OCI-LY3 (cell line): ENCODE results near the gene RNF123.

ENCODE experiments used
- H2AFZ ChIP-seq: fragments of 200-600, 300-600 bp; shearing (Covaris generic); 2 replicates; pipeline ENCODE4 v1.6.0; 2014; ENCODE audit warnings: antibody characterized with exemption, low read depth, low read length
- H3K27ac ChIP-seq: fragments of 200-600, 300-600 bp; sonication (generic); 2 replicates; pipeline ENCODE4 v1.5.1; 2014; ENCODE audit warnings: mild to moderate bottlenecking, low read length, moderate library complexity, mixed read lengths
- H3K27me3 ChIP-seq: fragments of 200-600, 300-600 bp; sonication (generic); 2 replicates; pipeline ENCODE4 v1.6.1; 2014; ENCODE audit warnings: low read depth, low read length, mixed read lengths
- H3K36me3 ChIP-seq: fragments of 200-600, 300-600 bp; sonication (generic); replicated peaks from 2 replicates; pipeline ENCODE3; 2014; ENCODE audit warnings: low read depth, low read length, mixed read lengths
- H3K4me1 ChIP-seq: fragments of 300-600, 200-600 bp; sonication (generic); 2 replicates; pipeline ENCODE4 v1.6.1; 2014; ENCODE audit warnings: low read length, mixed read lengths
- H3K4me2 ChIP-seq: fragments of 200-600, 300-600 bp; sonication (generic); 2 replicates; pipeline ENCODE4 v1.6.1; 2014; ENCODE audit warnings: low read length, mixed read lengths
- H3K4me3 ChIP-seq: fragments of 300-600, 200-600 bp; sonication (generic); 2 replicates; pipeline ENCODE4 v1.5.1; 2014; ENCODE audit warnings: antibody characterized with exemption, mild to moderate bottlenecking, low read length, moderate library complexity
- H3K79me2 ChIP-seq: fragments of 300-600, 200-600 bp; shearing (Covaris generic); 2 replicates; pipeline ENCODE4 v1.6.1; 2014; ENCODE audit warnings: mild to moderate bottlenecking, low read length, mixed read lengths
- H3K9ac ChIP-seq: fragments of 300-600, 200-600 bp; shearing (Covaris generic); 2 replicates; pipeline ENCODE4 v1.6.0; 2014; ENCODE audit warnings: mild to moderate bottlenecking, low read length, moderate library complexity
- H3K9me3 ChIP-seq: fragments of 200-600, 300-600 bp; shearing (Covaris generic); 2 replicates; pipeline ENCODE4 v1.6.1; 2014; ENCODE audit warnings: low read length, mixed read lengths; ENCODE audit not compliant: insufficient read depth
- H4K20me1 ChIP-seq: fragments of 200-600, 300-600 bp; sonication (generic); 2 replicates; pipeline ENCODE4 v1.6.1; 2016; ENCODE audit warnings: low read length, mixed read lengths; ENCODE audit not compliant: insufficient read depth
- EZH2phosphoT487 ChIP-seq: fragments of 200-600 bp; shearing (Covaris generic); IDR thresholded peaks from 2 replicates; pipeline ENCODE4 v1.6.1; 2018; ENCODE audit warnings: antibody characterized with exemption, mixed run types, low read depth
- TF ChIP-seq, protein P1 (sequence below): fragments of 200-600, 300-600 bp; sonication (generic); IDR thresholded peaks from 2 replicates; pipeline ENCODE4 v1.5.1; 2014; ENCODE audit warnings: antibody characterized with exemption, low read length, low read depth

Gene RNF123

DNA sequence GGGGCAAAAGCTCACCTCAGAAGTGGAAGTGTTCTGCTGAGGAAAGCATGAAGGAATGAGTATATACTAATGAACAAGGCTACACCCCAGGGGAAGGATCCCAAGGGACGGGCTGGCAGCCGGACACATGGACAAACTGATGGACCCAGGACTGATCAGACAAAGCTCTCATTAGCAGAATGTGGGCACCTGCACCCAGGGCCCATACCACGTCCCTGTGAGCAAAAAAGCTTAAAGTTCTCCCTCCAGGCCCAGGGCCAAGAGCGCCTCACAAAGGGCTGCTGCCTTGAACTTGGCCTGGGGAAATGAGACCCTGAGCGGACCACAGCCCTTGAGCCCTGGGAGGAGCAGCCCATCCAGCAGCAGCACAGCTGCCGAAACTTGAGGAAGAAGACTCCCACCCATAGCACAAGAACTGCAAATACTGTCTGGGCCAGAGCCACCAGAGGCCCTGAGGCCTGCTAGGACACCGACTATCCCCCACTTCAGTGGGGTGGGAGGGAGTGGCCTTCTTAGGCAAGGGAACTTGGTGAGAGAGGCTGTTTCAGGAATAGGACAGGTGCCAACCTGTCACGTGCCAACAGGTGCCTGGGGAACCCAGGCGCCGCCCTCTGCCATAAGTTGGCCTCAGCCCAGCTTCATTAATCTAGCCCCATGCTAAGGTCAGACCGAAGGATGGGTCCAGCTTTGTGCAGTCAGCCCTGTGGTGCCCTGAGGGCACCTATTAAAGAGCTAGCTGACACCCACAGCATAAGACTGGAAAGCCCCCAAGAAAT, 36.7 kb downstream of the RNF123 start:
- Histone ChIP-seq H3K9ac (no peak overlapping the region), H3K27me3 (no peaks in the 10 kb centered on the region), H3K4me1 (peaks cover 17% of the 10 kb centered on the region), H3K36me3 (peaks cover 35% of the 10 kb centered on the region), H3K27ac (peak overlapping the region; percentile 85; the same call in 1 of the 2 replicates), H3K4me3 (no peak overlapping the region), H3K9me3 (no peaks in the 10 kb centered on the region), H4K20me1 (no peaks in the 10 kb centered on the region), H2AFZ (no peak overlapping the region), H3K79me2 (peaks cover 25% of the 10 kb centered on the region), H3K4me2 (no peak overlapping the region)
- TF ChIP-seq EZH2phosphoT487 = no peak
- TF ChIP-seq, protein P1, sequence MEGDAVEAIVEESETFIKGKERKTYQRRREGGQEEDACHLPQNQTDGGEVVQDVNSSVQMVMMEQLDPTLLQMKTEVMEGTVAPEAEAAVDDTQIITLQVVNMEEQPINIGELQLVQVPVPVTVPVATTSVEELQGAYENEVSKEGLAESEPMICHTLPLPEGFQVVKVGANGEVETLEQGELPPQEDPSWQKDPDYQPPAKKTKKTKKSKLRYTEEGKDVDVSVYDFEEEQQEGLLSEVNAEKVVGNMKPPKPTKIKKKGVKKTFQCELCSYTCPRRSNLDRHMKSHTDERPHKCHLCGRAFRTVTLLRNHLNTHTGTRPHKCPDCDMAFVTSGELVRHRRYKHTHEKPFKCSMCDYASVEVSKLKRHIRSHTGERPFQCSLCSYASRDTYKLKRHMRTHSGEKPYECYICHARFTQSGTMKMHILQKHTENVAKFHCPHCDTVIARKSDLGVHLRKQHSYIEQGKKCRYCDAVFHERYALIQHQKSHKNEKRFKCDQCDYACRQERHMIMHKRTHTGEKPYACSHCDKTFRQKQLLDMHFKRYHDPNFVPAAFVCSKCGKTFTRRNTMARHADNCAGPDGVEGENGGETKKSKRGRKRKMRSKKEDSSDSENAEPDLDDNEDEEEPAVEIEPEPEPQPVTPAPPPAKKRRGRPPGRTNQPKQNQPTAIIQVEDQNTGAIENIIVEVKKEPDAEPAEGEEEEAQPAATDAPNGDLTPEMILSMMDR = no peak

DNA sequence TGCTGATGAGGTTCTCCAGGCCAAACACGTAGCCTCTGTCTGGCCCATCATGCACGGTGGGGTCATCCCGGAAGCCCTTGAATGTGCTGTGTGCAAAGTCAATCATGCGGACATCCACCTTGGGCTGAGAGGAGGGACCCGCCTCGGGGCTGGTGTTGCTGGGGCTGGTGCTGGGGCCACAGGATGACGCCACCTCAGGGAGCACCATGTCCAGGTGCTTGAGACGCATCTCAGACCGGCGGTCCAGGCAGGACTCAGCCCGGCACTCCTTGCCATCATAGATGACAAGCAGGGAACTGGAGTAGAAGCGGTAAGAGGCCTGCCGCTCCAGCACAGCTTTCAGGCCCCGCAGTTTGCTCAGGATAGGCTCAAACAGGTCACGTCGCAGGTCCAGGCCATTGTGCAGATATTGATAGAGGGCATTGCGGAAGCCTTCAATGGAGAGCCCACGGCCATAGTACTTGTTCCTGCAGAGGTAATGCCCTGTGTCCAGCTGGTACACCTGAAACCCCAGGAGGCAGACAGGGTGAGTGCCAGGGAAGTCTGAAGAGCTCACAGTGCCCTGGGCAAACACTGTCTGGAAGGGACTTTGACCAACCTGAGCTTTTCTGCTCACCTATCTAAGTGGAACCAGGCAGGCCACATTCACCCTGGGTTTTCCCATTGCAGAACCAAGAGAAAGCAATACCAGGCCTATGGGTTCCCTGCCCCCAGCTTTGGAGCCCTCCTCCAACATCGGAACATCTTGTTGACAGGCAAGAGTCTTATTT, 38.0 kb downstream of the RNF123 start:
- Histone ChIP-seq H2AFZ (no peak overlapping the region), H3K9me3 (no peaks in the 10 kb centered on the region), H3K4me2 (no peak overlapping the region), H3K36me3 (peaks cover 32% of the 10 kb centered on the region), H3K9ac (no peak overlapping the region), H3K27me3 (no peaks in the 10 kb centered on the region), H3K79me2 (peaks cover 14% of the 10 kb centered on the region), H3K27ac (no peak overlapping the region), H4K20me1 (no peaks in the 10 kb centered on the region), H3K4me3 (no peak overlapping the region), H3K4me1 (peaks cover 17% of the 10 kb centered on the region)
- TF ChIP-seq, protein P1 = no peak
- TF ChIP-seq EZH2phosphoT487 = no peak

DNA sequence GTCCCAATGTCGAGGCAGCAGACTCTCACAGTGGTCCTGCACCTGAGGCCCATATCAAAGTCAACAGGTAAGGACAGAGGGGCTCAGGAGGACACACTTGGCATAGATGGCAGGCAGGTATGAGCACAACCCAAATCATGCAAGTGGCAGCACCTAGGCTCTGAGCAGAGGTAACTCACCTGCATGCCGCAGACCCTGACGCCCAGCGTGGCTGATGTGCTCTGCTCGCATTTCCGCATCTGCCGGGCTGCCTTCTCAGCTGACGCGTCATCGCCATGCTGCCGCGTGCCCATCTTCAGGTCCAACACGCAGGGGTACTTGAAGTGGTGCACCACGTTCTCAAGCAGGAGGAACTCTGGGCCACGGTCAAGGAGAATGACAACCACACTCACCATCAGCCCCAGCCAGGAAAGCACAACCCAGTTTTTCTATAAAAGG, 38.6 kb downstream of the RNF123 start:
- Histone ChIP-seq H3K27me3 (no peaks in the 10 kb centered on the region), H3K27ac (no peak overlapping the region), H3K79me2 (peaks cover 8% of the 10 kb centered on the region), H3K9me3 (no peaks in the 10 kb centered on the region), H4K20me1 (no peaks in the 10 kb centered on the region), H3K9ac (no peak overlapping the region), H3K4me3 (no peak overlapping the region), H2AFZ (no peak overlapping the region), H3K36me3 (peaks cover 32% of the 10 kb centered on the region), H3K4me2 (no peak overlapping the region), H3K4me1 (peaks cover 11% of the 10 kb centered on the region)
- TF ChIP-seq EZH2phosphoT487 = no peak
- TF ChIP-seq, protein P1 = no peak

DNA sequence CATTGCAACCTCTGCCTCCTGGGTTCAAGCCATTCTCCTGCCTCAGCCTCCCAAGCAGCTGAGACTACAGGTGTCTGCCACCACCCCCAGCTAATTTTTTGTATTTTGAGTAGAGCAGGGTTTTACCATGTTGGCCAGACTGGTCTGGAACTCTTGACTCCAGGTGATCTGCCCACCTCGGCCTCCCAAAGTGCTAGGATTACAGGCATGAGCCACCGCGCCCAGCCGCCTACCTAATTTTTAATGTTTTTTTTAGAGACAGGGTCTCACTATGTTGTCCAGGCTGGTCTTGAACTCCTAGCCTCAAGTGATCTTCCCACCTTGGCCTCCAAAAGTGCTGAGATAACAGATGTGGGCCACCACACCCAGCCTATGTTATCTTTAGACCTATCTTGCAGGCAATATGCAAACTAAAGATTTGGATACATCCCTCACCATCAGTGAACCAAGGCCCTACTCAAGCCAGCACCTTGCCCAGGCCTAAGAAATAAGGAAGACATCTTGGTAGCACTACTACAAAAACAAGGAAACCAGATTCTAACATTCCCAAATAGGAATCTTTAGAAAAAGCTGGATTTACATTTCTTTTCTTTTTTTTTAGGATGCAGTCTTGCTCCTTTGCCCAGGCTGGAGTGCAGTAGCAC, 40.7 kb downstream of the RNF123 start:
- Histone ChIP-seq H3K4me2 (no peak overlapping the region), H3K27me3 (no peaks in the 10 kb centered on the region), H2AFZ (no peak overlapping the region), H3K36me3 (peaks cover 37% of the 10 kb centered on the region), H3K9ac (no peak overlapping the region), H3K27ac (no peak overlapping the region), H3K4me3 (no peak overlapping the region), H3K9me3 (no peaks in the 10 kb centered on the region), H3K4me1 (peaks cover under 1% of the 10 kb centered on the region; the same call in 1 of the 2 replicates), H3K79me2 (no peaks in the 10 kb centered on the region), H4K20me1 (no peaks in the 10 kb centered on the region)
- TF ChIP-seq, protein P1 = no peak
- TF ChIP-seq EZH2phosphoT487 = no peak
